ENCODE data around the gene STAB1. TPM values are rescaled to one million over a fixed set of nuclear protein-coding genes. Genes with fewer than 3 reads are reported as not detected.

The STAB1 gene
- total and polyA plus RNA-seq, 2 of the 13 experiments (the other 11 are each of a cell fraction or from before 2014, with no cell fraction given) = 0.09 to 0.34 TPM

GRCh38 chr3:52507359-52507758 lies 12.2 kb downstream of the STAB1 start (continued):
- TF ChIP-seq ZNF547 (CRISPR knock-in tag; IDR thresholded peaks at IDR 0.05) = no peak
- peak; percentile 39; the same call in 1 of the 2 replicates for TF ChIP-seq SOX5 (CRISPR knock-in tag; IDR thresholded peaks at IDR 0.05; ENCODE audit: borderline replicate concordance)
- TF ChIP-seq FOSL2 (CRISPR knock-in tag; IDR thresholded peaks at IDR 0.05) = peak; percentile 77
- TF ChIP-seq ZNF687 (CRISPR knock-in tag; IDR thresholded peaks at IDR 0.05) = peak; percentile 68
- no peak for TF ChIP-seq GTF3A (CRISPR knock-in tag; conservative IDR thresholded peaks at IDR 0.05)
- TF ChIP-seq ELF3 (CRISPR knock-in tag; IDR thresholded peaks at IDR 0.05) = 0 out of 2 replicates have a peak, but pooled peaks have one; percentile 20
- peak; percentile 58; the same call in 1 of the 2 replicates for TF ChIP-seq MAX (IDR thresholded peaks at IDR 0.05)
- no peak for TF ChIP-seq SP5 (CRISPR knock-in tag; IDR thresholded peaks at IDR 0.05; ENCODE audit: borderline replicate concordance, low read depth)
- TF ChIP-seq BHLHE40 (IDR thresholded peaks at IDR 0.05; ENCODE audit: low read length) = peak; percentile 64; the same call in 1 of the 2 replicates
- no peak for TF ChIP-seq FOXK1 (CRISPR knock-in tag; IDR thresholded peaks at IDR 0.05; ENCODE audit: borderline replicate concordance, low read depth)

All from HepG2 (cell line).